ENCODE measurements around the gene OR13J1. TPM values are rescaled to one million over a fixed set of nuclear protein-coding genes. Genes with fewer than 3 reads are reported as not detected.
A peak's percentile ranks its signal among the peaks of the same experiment; 100 is the strongest.
"Not testable (repeated sequence)": the region's sequence is repeated elsewhere in the genome, so short reads cannot be mapped to it uniquely, and the experiment has no call there.

Gene OR13J1
- total RNA-seq, 2 experiments from 2014 or later: not detected

DNA sequence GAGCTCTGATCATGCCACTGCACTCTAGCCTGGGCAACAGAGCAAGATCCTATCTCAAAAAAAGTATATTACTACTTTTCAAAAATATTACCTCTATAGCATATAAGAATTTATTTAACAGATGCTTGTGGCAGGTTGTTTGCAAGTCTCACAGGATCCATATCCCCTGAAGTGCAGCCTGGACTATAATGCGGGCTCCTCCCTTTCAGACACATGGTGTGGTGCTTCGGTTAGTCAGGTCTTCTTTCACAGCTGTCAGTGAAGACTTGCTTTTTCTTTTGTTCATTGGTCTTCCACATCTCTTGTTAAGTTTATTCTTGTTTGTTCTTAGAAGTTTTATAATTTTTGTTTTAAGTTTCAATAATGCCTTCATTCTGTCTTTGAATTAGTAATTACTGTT lies 26.4 kb upstream of the OR13J1 start:
- ATAC-seq: no peak
- H3K27ac Mint-ChIP-seq: no peak overlapping the region
- no peaks in the 10 kb centered on the region for H3K9me3 Mint-ChIP-seq (ENCODE audit: low read depth)
- H3K27me3 Mint-ChIP-seq: peaks cover 51% of the 10 kb centered on the region
- no peaks in the 10 kb centered on the region for H3K4me1 Mint-ChIP-seq
- H3K36me3 Mint-ChIP-seq: no peaks in the 10 kb centered on the region
- CTCF ChIA-PET: no interaction called here
- DNase-seq: no peak
- no peak overlapping the region for H3K4me3 Mint-ChIP-seq

DNA sequence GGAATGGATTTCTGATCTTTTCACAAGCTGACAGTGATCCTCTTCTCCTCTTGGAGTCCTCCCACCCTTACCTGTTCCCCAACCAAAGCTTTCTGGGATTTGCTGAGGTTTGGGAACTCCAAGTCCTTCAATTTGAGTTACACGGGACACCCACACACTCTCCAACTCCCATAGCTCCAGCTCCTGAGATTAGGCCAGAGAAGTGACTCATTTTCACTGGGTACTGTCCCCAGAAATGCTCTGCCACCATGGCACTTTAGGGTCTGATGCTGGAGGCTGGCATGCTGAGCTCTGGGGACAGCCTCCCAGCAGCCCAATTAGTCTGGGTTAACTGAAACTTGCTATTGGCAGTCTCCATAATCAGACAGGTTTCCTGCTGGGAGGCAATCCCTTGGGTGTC lies 21.9 kb upstream of the OR13J1 start:
- H3K27me3 Mint-ChIP-seq: peaks cover 36% of the 10 kb centered on the region
- no peak for ATAC-seq

DNA sequence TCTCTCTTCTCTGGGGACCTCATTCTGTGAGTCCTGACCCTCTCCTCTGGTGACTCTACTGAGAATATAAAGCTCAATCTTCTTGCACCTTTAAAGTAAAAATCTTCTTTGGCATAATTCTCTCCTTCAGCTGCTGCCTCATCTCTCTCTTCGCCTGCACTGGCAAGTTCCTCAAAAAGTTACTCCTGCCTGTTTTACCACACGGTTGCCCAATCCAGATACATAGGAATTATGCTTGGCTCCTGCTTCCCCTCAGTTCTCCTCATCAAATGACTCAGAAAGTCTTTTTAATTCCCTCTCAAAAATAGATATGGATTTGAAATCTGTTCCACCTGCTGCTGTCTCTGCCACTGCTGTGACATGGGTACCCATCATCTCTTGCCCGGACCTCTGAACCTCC lies 21.4 kb upstream of the OR13J1 start:
- no peak overlapping the region for H3K4me3 Mint-ChIP-seq
- DNase-seq (no peak), ATAC-seq (no peak)
- no peaks in the 10 kb centered on the region for H3K9me3 Mint-ChIP-seq (ENCODE audit: low read depth)
- peaks cover 38% of the 10 kb centered on the region for H3K27me3 Mint-ChIP-seq
- H3K27ac Mint-ChIP-seq: no peak overlapping the region
- H3K4me1 Mint-ChIP-seq: no peaks in the 10 kb centered on the region
- CTCF ChIA-PET: interaction anchor here (1.2 to 1.3 kb wide), 2 partner anchors 11 to 66 kb away, joined by 3 to 4 read pairs; no protein-coding TSS in a partner anchor
- no peaks in the 10 kb centered on the region for H3K36me3 Mint-ChIP-seq

More for the DNA sequence above, 21.9 kb upstream of the OR13J1 start:
- Mint-ChIP-seq H3K9me3 (ENCODE audit: low read depth) (no peaks in the 10 kb centered on the region), H3K4me1 (no peaks in the 10 kb centered on the region), H3K27ac (no peak overlapping the region), H3K36me3 (no peaks in the 10 kb centered on the region), H3K4me3 (no peak overlapping the region)
- DNase-seq: no peak
- CTCF ChIA-PET: interaction anchor here (1.2 to 1.3 kb wide), 2 partner anchors 11 to 66 kb away, joined by 3 to 4 read pairs; no protein-coding TSS in a partner anchor

DNA sequence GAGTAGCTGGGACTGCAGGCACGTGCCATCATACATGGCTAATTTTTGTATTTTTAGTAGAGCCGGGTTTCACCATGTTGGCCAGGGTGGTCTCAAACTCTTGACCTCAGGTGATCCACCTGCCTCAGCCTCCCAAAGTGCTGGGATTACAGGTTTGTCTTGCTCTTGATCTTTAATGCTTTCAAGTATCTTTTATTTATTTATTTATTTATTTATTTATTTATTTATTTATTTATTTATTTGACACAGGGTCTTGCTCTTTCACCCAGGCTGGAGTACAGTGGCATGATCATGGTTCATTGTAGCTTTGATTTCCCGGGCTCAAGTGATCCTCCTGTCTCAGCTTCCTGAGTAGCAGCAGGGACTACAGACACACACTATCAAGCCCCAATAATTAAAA lies 14.7 kb upstream of the OR13J1 start:
- not testable (repeated sequence) for H3K27ac Mint-ChIP-seq; ATAC-seq; H3K4me3 Mint-ChIP-seq; H3K4me1 Mint-ChIP-seq; DNase-seq; H3K9me3 Mint-ChIP-seq (ENCODE audit: low read depth); H3K36me3 Mint-ChIP-seq
- peaks cover 18% of the 10 kb centered on the region for H3K27me3 Mint-ChIP-seq
- CTCF ChIA-PET: interaction anchor here (0.9 kb wide), 1 partner anchor 9 kb away, joined by 5 read pairs; no protein-coding TSS in a partner anchor

DNA sequence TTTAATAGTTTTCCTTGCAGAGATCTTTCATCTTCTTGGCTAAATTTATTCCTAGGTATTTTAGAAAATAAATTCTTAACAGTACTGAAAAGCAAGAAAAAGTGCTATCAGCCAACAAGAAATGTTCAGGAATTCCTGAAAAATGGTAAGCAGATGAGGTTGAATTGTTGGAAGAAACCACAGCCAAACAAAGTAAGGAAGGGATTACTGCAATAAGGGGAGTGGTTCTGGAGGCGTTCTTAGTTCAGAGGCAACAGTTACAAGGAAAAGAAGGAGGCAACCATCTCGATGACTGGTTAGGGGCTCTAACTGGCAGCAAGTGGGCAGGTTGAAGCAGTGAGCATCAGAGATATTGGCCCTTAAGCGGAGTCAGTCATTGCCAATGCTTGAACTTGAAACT lies 12.8 kb upstream of the OR13J1 start:
- DNase-seq: no peak
- CTCF ChIA-PET: interaction anchor here (0.9 to 5.6 kb wide), 18 partner anchors 8 to 402 kb away, joined by 3 to 76 read pairs (median 6); partner anchors contain the start of genes GBA2, OR13J1, RGP1 and SPAG8

DNA sequence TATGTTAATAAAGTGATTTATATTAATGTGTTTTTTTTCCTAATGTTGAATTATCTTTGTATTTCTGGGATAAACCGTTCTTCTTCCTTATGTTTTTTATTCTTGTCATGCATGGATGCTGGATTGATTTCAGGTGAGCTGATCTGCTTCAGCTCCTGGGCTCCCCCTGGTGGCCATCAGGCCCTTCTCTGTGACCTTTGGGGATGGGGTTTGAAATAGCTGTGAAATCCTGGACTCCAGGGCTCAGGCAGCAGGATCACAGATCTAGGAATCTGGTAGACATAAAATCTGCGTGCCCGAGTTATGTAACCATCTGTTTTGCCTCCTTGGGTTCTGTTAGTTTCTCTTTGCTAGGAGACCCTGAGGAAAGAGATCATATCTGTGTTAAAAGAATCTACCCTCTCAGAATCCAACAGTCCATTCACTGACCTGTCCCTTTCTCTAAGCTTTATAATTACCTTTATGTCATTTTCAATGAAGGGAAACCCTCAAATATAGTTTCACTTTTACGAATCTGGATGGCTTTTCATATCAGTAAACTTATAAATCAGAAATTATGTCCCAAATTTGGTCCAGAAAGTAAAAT lies 12.2 kb upstream of the OR13J1 start:
- no peaks in the 10 kb centered on the region for H3K4me1 Mint-ChIP-seq
- CTCF ChIA-PET: interaction anchor here (0.6 to 5.6 kb wide), 56 partner anchors 8 to 934 kb away, joined by 3 to 76 read pairs (median 4); partner anchors contain the start of genes CREB3, FAM221B, GBA2 and MSMP
- no peaks in the 10 kb centered on the region for H3K9me3 Mint-ChIP-seq (ENCODE audit: low read depth)
- peak; percentile 61 for ATAC-seq
- no peaks in the 10 kb centered on the region for H3K36me3 Mint-ChIP-seq
- peaks cover 28% of the 10 kb centered on the region for H3K27me3 Mint-ChIP-seq
- H3K27ac Mint-ChIP-seq: no peak overlapping the region
- DNase-seq: peak; percentile 81
- H3K4me3 Mint-ChIP-seq: no peak overlapping the region

More for the DNA sequence above, 12.8 kb upstream of the OR13J1 start:
- ATAC-seq: no peak
- H3K27ac Mint-ChIP-seq: no peak overlapping the region
- no peak overlapping the region for H3K4me3 Mint-ChIP-seq
- peaks cover 22% of the 10 kb centered on the region for H3K27me3 Mint-ChIP-seq
- no peaks in the 10 kb centered on the region for H3K9me3 Mint-ChIP-seq (ENCODE audit: low read depth)
- no peaks in the 10 kb centered on the region for H3K36me3 Mint-ChIP-seq
- H3K4me1 Mint-ChIP-seq: no peaks in the 10 kb centered on the region

DNA sequence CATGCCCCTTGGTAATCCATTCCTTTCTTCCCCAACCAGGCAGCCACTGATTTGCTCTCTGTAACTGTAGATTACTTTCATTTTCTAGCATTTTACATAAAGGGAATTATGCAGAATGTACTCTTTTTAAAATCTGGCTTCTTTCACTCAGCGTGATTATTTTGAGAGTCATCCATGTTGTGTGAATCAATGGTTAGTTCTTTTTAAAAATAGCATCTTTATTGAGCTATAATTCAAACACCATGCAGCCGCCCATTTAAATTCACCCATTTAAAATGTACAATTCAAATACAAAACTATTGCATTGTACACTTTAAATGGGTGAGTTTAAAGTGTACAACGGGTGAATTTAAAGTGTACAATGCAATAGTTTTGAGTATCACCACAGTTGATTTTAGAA lies 2.3 kb upstream of the OR13J1 start:
- no peaks in the 10 kb centered on the region for H3K4me1 Mint-ChIP-seq
- no peak overlapping the region for H3K27ac Mint-ChIP-seq
- peaks cover 6% of the 10 kb centered on the region for H3K9me3 Mint-ChIP-seq (ENCODE audit: low read depth)
- CTCF ChIA-PET: interaction anchor here (1.3 kb wide), 1 partner anchor 10 kb away, joined by 4 read pairs; no protein-coding TSS in a partner anchor
- H3K27me3 Mint-ChIP-seq: peaks cover 22% of the 10 kb centered on the region
- H3K4me3 Mint-ChIP-seq: no peak overlapping the region
- H3K36me3 Mint-ChIP-seq: no peaks in the 10 kb centered on the region
- ATAC-seq (no peak), DNase-seq (no peak)

DNA sequence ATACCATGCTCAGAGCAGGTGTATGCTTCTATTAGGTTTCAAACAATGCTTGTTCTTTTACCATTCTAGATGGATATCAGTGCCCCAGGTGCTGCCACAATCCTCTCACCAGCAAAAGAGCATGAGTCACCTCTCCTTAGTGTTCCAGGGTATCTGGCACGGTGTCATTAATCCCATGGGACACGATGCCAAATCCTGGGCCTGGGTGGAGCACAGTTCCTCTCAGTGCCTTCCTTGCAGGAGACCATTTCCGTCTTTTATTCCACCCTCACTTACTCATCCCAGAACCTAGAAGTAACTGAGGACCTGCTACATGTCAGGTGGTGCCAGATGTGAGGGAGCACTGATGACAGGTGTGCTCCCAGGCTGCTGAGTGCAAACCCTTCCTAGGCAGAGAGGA lies 1.3 kb upstream of the OR13J1 start:
- CTCF ChIA-PET: no interaction called here
- Mint-ChIP-seq H3K4me3 (no peak overlapping the region), H3K9me3 (ENCODE audit: low read depth) (peaks cover 2% of the 10 kb centered on the region), H3K36me3 (no peaks in the 10 kb centered on the region), H3K27me3 (peaks cover 17% of the 10 kb centered on the region), H3K27ac (no peak overlapping the region), H3K4me1 (no peaks in the 10 kb centered on the region)
- DNase-seq (no peak), ATAC-seq (no peak)

DNA sequence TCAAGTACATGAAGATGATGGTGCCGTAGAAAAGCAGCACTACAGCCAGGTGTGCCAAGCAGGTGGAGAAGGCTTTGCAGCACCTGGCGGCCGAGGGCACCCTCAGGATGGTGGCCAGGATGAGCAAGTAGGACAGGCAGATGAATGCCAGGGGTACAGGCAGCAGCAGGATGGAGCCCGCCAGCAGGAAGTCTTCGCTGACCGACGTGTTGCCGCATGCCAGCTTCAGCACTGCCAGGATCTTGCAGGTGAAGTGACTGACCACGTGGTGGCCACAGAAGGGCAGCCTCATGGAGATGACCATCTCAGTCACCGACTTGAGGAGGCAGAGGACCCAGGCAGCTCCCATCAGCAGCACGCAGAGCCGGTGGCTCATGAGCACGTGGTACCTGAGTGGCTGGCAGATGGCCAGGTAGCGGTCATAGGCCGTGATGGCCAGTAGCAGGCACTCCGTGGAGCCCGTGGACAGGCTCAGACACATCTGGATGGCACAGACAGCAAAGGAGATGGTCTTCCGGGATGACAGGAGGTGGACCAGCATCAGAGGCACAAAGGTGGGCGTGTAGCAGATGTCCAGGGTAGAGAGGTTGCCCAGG lies 482 bp downstream of the OR13J1 start:
- DNase-seq (no peak), ATAC-seq (no peak)
- Mint-ChIP-seq H3K27ac (no peak overlapping the region), H3K27me3 (peaks cover 2% of the 10 kb centered on the region), H3K4me3 (no peak overlapping the region), H3K9me3 (ENCODE audit: low read depth) (no peaks in the 10 kb centered on the region), H3K4me1 (no peaks in the 10 kb centered on the region), H3K36me3 (no peaks in the 10 kb centered on the region)
- CTCF ChIA-PET: interaction anchor here (2.6 kb wide), 1 partner anchor 13 kb away, joined by 11 read pairs; no protein-coding TSS in a partner anchor

DNA sequence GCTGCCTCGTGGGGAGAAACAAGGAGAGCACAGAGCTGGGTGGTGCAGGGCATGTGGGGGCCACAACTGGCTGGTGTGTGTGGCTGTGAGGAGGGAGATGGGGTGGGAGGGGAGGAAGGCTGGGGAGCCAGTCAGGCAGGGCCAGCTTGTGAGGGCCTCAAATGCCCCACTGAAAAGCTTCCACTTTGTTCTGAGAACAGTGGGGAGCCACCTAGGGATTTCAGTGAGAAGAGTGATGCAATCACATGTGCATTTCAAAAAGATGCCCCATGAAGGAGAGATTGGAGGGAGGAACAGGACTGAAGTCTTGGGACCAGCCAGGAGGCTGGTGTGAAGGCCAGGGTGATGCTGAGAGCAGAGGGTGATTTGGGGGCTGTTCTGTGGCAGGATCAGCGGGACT lies 1.3 kb downstream of the OR13J1 start:
- H3K4me1 Mint-ChIP-seq: no peaks in the 10 kb centered on the region

DNA sequence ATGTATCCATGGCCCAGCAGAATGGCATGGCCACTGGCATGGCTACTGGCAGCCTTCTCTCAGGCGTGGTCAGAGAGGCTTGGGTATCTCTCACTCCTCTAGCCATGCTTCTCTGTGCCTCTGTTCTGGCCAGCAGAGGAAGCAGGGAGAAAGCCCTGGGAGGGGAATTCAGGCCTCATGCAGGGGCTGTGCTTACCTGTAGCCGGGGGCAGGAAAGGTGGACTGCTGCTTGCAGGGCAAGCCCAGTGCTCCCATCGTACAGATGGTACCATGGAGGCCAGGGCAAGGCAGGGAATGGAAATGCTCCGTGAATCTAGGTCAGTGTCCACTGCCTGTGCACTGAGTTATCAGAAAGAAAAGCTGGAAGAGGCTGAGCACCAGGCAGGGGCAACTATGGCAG lies 2.7 kb downstream of the OR13J1 start:
- H3K9me3 Mint-ChIP-seq (ENCODE audit: low read depth): no peaks in the 10 kb centered on the region
- no peak overlapping the region for H3K4me3 Mint-ChIP-seq
- no peak overlapping the region for H3K27ac Mint-ChIP-seq
- DNase-seq: peak; percentile 22
- no peak for ATAC-seq
- H3K36me3 Mint-ChIP-seq: no peaks in the 10 kb centered on the region
- CTCF ChIA-PET: no interaction called here
- peaks cover 2% of the 10 kb centered on the region for H3K27me3 Mint-ChIP-seq
- no peaks in the 10 kb centered on the region for H3K4me1 Mint-ChIP-seq

More for the DNA sequence above, 1.3 kb downstream of the OR13J1 start:
- ATAC-seq: no peak
- H3K27ac Mint-ChIP-seq: no peak overlapping the region
- peaks cover 2% of the 10 kb centered on the region for H3K27me3 Mint-ChIP-seq
- DNase-seq: no peak
- H3K36me3 Mint-ChIP-seq: no peaks in the 10 kb centered on the region
- H3K9me3 Mint-ChIP-seq (ENCODE audit: low read depth): no peaks in the 10 kb centered on the region
- CTCF ChIA-PET: interaction anchor here (2.6 kb wide), 1 partner anchor 13 kb away, joined by 11 read pairs; no protein-coding TSS in a partner anchor
- no peak overlapping the region for H3K4me3 Mint-ChIP-seq

DNA sequence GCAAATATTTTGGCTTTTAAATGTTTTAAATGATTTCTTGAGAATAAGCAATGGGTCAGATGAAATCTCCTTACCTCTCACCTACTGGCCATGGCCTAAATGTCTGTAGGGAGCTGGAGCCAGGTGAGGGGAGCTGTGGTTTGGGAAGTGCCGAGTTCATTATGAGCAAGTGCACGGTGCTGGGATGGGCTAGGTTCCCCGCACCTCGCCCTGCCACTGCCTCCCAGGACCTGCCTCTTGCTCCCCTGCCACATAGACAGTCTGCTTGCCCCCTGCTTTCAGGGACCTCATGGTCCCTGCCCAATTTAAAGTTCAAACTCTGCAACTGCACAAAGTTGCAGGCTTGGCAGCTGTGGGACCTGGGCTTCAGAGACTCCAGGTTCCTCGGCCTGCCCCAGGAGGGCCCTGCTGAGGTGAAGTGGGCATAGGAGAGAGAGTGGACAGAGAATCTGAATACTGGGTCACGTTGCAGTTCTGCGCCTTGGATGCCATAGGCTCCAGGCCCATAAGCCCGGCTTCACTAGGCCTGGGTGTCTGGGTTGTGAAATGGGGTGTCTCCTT lies 5.4 kb downstream of the OR13J1 start:
- DNase-seq (no peak), ATAC-seq (no peak)
- no peak overlapping the region for H3K27ac Mint-ChIP-seq
- H3K9me3 Mint-ChIP-seq (ENCODE audit: low read depth): no peaks in the 10 kb centered on the region
- no peak overlapping the region for H3K4me3 Mint-ChIP-seq
- H3K36me3 Mint-ChIP-seq: no peaks in the 10 kb centered on the region
- H3K27me3 Mint-ChIP-seq: peaks cover 2% of the 10 kb centered on the region
- CTCF ChIA-PET: interaction anchor here (2.0 kb wide), 1 partner anchor 17 kb away, joined by 7 read pairs; no protein-coding TSS in a partner anchor
- no peaks in the 10 kb centered on the region for H3K4me1 Mint-ChIP-seq

DNA sequence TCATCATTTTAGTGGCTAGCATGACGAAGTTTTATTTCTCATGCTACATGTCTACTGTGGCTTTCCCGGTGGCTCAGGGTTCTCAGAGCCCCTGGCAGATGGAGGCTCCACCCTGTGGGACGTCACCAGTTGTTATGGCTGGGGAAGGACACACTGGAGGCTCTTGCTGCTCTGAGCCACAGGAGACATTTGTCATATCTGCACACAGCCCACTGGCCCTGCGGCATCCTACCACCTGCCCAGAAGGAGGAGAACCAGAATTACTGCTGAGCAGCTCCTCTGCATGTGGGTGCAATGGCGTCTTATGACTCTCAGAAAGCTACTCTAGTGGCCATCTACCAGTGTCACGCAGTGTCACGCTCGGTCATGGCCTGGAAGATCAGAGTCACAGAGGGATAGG lies 6.6 kb downstream of the OR13J1 start:
- H3K4me1 Mint-ChIP-seq: no peaks in the 10 kb centered on the region
- H3K27me3 Mint-ChIP-seq: peaks cover 2% of the 10 kb centered on the region
- H3K36me3 Mint-ChIP-seq: no peaks in the 10 kb centered on the region
- no peak overlapping the region for H3K27ac Mint-ChIP-seq
- no peaks in the 10 kb centered on the region for H3K9me3 Mint-ChIP-seq (ENCODE audit: low read depth)
- ATAC-seq (no peak), DNase-seq (peak; percentile 18)
- no peak overlapping the region for H3K4me3 Mint-ChIP-seq
- CTCF ChIA-PET: interaction anchor here (1.0 to 2.0 kb wide), 3 partner anchors 18 to 74 kb away, joined by 3 to 7 read pairs (median 3); no protein-coding TSS in a partner anchor

All from activated CD8-positive, alpha-beta memory T cell treated with anti-CD3 and anti-CD28 coated beads, Interleukin-2, amount 10 ng/mL, durations not matched to agents 7 days and 5 days (primary cell).